ENCODE results near the gene UNKL. TPM values are rescaled to one million over a fixed set of nuclear protein-coding genes. Genes with fewer than 3 reads are reported as not detected.

The UNKL gene
- total RNA-seq, 1 experiment from 2014 or later, result 32.0 TPM

DNA sequence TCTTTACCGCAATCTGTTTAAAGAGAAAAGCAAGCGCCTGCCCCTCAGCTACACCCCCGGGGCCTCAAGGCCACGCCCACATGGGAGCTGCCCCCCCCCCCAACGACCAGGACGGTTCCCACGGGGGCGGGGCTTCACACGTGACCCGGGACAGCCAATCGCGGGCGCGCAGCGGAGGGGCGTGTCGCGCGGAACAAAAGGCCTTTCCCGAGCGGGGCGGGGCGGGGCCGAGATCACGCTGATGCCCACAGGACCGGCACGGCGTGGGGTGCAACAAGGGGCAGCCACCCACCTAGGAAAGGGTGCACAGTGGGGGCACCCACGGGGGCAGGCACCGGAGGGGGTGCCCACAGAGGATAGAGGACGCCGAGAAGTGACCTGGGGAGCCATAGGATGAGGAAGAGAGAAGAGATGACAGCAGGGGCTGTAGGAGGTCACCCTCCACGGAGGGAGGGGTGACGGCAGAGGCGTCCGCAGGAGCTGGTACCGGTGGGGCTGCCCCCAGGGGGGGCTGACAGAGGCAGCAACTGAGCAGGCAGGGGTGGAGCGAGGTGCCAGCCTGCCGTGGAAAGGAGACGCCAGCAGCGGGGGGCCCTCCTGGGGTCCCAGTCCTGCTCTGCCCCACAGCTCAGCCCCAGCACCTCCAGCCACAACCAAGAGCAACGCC is 6.2 kb downstream of the UNKL start:
- Histone ChIP-seq H4K20me1 (ENCODE audit: control insufficient read depth, insufficient read depth, insufficient read length) (no peaks in the 10 kb centered on the region), H4K5ac (ENCODE audit: insufficient read length, low read depth, low read length) (no peak overlapping the region), H4K91ac (ENCODE audit: insufficient read length, low read depth, low read length) (no peak overlapping the region), H3K23ac (ENCODE audit: insufficient read length, low read depth, low read length) (no peak overlapping the region), H2AFZ (ENCODE audit: low read length) (no peak overlapping the region), H2BK20ac (ENCODE audit: low read depth, low read length, poor library complexity, severe bottlenecking) (no peak overlapping the region), H3K9me3 (ENCODE audit: control insufficient read depth, low read depth, low read length) (no peaks in the 10 kb centered on the region), H2AK5ac (ENCODE audit: insufficient read length, low read length) (no peak overlapping the region), H3T11ph (ENCODE audit: low read length) (no peak overlapping the region), H3K9ac (ENCODE audit: extremely low read depth, insufficient read length, low read length) (no peak overlapping the region), H2BK15ac (ENCODE audit: low read depth, low read length) (no peak overlapping the region), H3K27me3 (ENCODE audit: insufficient read depth, low read length) (no peaks in the 10 kb centered on the region), H3K27ac (ENCODE audit: insufficient read length, low read depth, low read length) (no peak overlapping the region), H2BK12ac (ENCODE audit: insufficient read length, low read depth, low read length) (no peak overlapping the region), H3K4me2 (ENCODE audit: insufficient read depth, insufficient read length, low read length) (peak overlapping the region; percentile 45), H3K4me1 (ENCODE audit: insufficient read depth, low read length) (no peaks in the 10 kb centered on the region), H2BK120ac (ENCODE audit: low read depth, low read length, poor library complexity, severe bottlenecking) (no peak overlapping the region), H4K8ac (replicated peaks; ENCODE audit: insufficient read length, low read depth, low read length) (no peak overlapping the region), H3K18ac (ENCODE audit: insufficient read length, low read depth, low read length) (no peak overlapping the region), H3K23me2 (ENCODE audit: insufficient read length, low read depth, low read length, poor library complexity, severe bottlenecking) (no peaks in the 10 kb centered on the region), H3K14ac (ENCODE audit: insufficient read depth, low read length) (no peak overlapping the region), H3K4ac (ENCODE audit: low read depth, low read length) (no peak overlapping the region), H3K56ac (ENCODE audit: insufficient read length, low read depth, low read length) (no peak overlapping the region), H3K79me2 (ENCODE audit: insufficient read depth, low read length) (no peaks in the 10 kb centered on the region; the same call in 1 of the 2 replicates), H3K79me1 (ENCODE audit: insufficient read depth, low read depth, low read length, poor library complexity, severe bottlenecking) (no peaks in the 10 kb centered on the region), H2BK5ac (ENCODE audit: insufficient read length, low read length) (no peak overlapping the region)
- H3K36me3 Mint-ChIP-seq (ENCODE audit: insufficient read depth in 1 of 3, low read depth in 3 of 3), result peaks cover 0 to 8% (median 4%) of the 10 kb centered on the region in 3 experiments; a peak in 3 of 7 replicates
- H3K27ac Mint-ChIP-seq, result no peak overlapping the region
- peak overlapping the region; percentile 69 to 78 for H3K4me3 Mint-ChIP-seq
- peak; percentile 86 for DNase-seq
- no peaks in the 10 kb centered on the region for H3K27me3 Mint-ChIP-seq (ENCODE audit: low read depth)
- TF ChIP-seq, protein P1, sequence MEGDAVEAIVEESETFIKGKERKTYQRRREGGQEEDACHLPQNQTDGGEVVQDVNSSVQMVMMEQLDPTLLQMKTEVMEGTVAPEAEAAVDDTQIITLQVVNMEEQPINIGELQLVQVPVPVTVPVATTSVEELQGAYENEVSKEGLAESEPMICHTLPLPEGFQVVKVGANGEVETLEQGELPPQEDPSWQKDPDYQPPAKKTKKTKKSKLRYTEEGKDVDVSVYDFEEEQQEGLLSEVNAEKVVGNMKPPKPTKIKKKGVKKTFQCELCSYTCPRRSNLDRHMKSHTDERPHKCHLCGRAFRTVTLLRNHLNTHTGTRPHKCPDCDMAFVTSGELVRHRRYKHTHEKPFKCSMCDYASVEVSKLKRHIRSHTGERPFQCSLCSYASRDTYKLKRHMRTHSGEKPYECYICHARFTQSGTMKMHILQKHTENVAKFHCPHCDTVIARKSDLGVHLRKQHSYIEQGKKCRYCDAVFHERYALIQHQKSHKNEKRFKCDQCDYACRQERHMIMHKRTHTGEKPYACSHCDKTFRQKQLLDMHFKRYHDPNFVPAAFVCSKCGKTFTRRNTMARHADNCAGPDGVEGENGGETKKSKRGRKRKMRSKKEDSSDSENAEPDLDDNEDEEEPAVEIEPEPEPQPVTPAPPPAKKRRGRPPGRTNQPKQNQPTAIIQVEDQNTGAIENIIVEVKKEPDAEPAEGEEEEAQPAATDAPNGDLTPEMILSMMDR (conservative IDR thresholded peaks at IDR 0.05), result no peak
- H3K9me3 Mint-ChIP-seq, result no peaks in the 10 kb centered on the region
- no CpG with 5 or more reads among the region's 42 CpGs for WGBS (ENCODE audit: extremely low coverage, insufficient read length, low lambda C conversion rate)
- H3K4me1 Mint-ChIP-seq, result peaks cover 0 to 2% of the 10 kb centered on the region in 2 experiments; a peak in 1 of 4 replicates
